HCT116 (cell line): ENCODE data around the gene KCNQ4.

Experiments used
- CBX3 ChIP-seq: IDR thresholded peaks from 2 replicates; pipeline ENCODE4 v1.6.1; 2012; ENCODE audit warnings: low read depth
- CTCF ChIP-seq, 3 experiments: fragments of 200-600 bp in 1 of 3; sonication (generic) in 1 of 3; IDR thresholded peaks in 2 of 3; conservative IDR thresholded peaks in 1 of 3; 2 replicates each; pipeline ENCODE4 v1.5.1; 2012 to 2017; ENCODE audit warnings: low read depth in 2 of 3, low read length in 2 of 3, antibody characterized with exemption in 1 of 3, borderline replicate concordance in 1 of 3, control low read depth in 1 of 3, mild to moderate bottlenecking in 1 of 3, mixed read lengths in 1 of 3, mixed run types in 1 of 3, moderate library complexity in 1 of 3; ENCODE audit not compliant: insufficient read depth in 1 of 3
- EZH2 ChIP-seq: fragments of 200-600 bp; sonication (generic); IDR thresholded peaks from 2 replicates; pipeline ENCODE4 v1.6.1; 2017; ENCODE audit warnings: antibody characterized with exemption, mixed run types
- EZH2phosphoT487 ChIP-seq: fragments of 200-600 bp; IDR thresholded peaks from 2 replicates; pipeline ENCODE4 v1.6.1; 2018; ENCODE audit warnings: antibody characterized with exemption, borderline replicate concordance
- FOSL1 ChIP-seq: IDR thresholded peaks from 2 replicates; pipeline ENCODE4 v1.6.1; 2012; ENCODE audit warnings: low read depth
- JUND ChIP-seq: IDR thresholded peaks from 2 replicates; pipeline ENCODE4 v1.6.1; 2012
- MAX ChIP-seq: IDR thresholded peaks from 2 replicates; pipeline ENCODE4 v1.6.1; 2012
- POLR2A ChIP-seq: IDR thresholded peaks from 2 replicates; pipeline ENCODE4 v1.7.0; 2011; ENCODE audit warnings: borderline replicate concordance; ENCODE audit not compliant: insufficient read depth, insufficient read length; ENCODE audit errors: extremely low read depth
- POLR2AphosphoS5 ChIP-seq: IDR thresholded peaks from 2 replicates; pipeline ENCODE4 v1.6.1; 2011; ENCODE audit warnings: mild to moderate bottlenecking, low read depth, low read length, moderate library complexity
- SP1 ChIP-seq: IDR thresholded peaks from 2 replicates; pipeline ENCODE4 v1.6.1; 2012; ENCODE audit warnings: low read depth
- TCF7L2 ChIP-seq: IDR thresholded peaks from 2 replicates; pipeline ENCODE4 v1.7.0; 2011; ENCODE audit warnings: borderline replicate concordance, inconsistent platforms; ENCODE audit not compliant: insufficient read depth, insufficient read length; ENCODE audit errors: extremely low read depth
- YY1 ChIP-seq: IDR thresholded peaks from 2 replicates; pipeline ENCODE4 v1.6.1; 2011; ENCODE audit warnings: low read length, low read depth, moderate library complexity, mild to moderate bottlenecking; ENCODE audit not compliant: insufficient replicate concordance; ENCODE audit errors: extremely low read depth
- TF ChIP-seq, protein P1 (sequence below): IDR thresholded peaks from 2 replicates; pipeline ENCODE4 v1.6.1; 2012; ENCODE audit warnings: low read depth

DNA sequence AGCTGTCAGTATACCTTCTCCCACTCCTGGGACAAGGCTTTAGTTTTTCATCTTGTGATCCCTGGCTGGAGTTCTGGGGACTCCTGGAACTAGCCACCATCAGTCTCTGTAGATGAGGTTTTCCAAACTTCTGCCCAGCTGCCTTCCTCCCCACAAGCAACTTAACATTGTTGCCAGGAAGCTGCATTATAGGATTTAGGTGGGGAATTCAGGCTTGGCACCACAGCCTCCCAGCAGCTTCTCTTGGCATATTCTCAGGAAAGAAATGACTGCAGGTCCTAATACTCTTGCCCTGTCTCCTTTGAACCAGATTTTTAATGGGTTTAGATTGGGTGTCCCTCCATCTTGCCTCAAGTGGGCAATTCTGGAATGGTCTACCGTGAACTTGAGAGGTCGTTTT lies 18.6 kb upstream of the KCNQ4 start:
- TF ChIP-seq FOSL1 (no peak), TCF7L2 (no peak), CBX3 (no peak), JUND (no peak), EZH2phosphoT487 (no peak), POLR2AphosphoS5 (no peak), CTCF (IDR thresholded peaks at IDR 0.05 in 2 of 3, conservative IDR thresholded peaks at IDR 0.05 in 1 of 3; ENCODE audit: borderline replicate concordance in 1 of 3, insufficient read depth in 1 of 3, low read depth in 2 of 3, low read length in 2 of 3) (no peak), EZH2 (no peak), POLR2A (no peak), YY1 (no peak), SP1 (no peak), MAX (no peak)
- TF ChIP-seq, protein P1, sequence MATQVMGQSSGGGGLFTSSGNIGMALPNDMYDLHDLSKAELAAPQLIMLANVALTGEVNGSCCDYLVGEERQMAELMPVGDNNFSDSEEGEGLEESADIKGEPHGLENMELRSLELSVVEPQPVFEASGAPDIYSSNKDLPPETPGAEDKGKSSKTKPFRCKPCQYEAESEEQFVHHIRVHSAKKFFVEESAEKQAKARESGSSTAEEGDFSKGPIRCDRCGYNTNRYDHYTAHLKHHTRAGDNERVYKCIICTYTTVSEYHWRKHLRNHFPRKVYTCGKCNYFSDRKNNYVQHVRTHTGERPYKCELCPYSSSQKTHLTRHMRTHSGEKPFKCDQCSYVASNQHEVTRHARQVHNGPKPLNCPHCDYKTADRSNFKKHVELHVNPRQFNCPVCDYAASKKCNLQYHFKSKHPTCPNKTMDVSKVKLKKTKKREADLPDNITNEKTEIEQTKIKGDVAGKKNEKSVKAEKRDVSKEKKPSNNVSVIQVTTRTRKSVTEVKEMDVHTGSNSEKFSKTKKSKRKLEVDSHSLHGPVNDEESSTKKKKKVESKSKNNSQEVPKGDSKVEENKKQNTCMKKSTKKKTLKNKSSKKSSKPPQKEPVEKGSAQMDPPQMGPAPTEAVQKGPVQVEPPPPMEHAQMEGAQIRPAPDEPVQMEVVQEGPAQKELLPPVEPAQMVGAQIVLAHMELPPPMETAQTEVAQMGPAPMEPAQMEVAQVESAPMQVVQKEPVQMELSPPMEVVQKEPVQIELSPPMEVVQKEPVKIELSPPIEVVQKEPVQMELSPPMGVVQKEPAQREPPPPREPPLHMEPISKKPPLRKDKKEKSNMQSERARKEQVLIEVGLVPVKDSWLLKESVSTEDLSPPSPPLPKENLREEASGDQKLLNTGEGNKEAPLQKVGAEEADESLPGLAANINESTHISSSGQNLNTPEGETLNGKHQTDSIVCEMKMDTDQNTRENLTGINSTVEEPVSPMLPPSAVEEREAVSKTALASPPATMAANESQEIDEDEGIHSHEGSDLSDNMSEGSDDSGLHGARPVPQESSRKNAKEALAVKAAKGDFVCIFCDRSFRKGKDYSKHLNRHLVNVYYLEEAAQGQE = no peak
